ENCODE data around the gene MRI1.
"Not testable (repeated sequence)": the region's sequence is repeated elsewhere in the genome, so short reads cannot be mapped to it uniquely, and the experiment has no call there.

Gene MRI1

GRCh38 chr19:13764101-13764807 lies at the start of gene MRI1:
Gene MRI1, plus strand, starts transcription at chr19:13764522. Its CDS starts 67 bp downstream, at chr19:13764589.
- peak; percentile 49 for DNase-seq (ENCODE audit: low read depth)

GRCh38 chr19:13717194-13717643 lies 47.1 kb upstream of the MRI1 start:
- DNase-seq (ENCODE audit: low read depth) = no peak

GRCh38 chr19:13718733-13719132 lies 45.6 kb upstream of the MRI1 start:
- DNase-seq (ENCODE audit: low read depth) = no peak

GRCh38 chr19:13722146-13722545 lies 42.2 kb upstream of the MRI1 start:
- no peak for DNase-seq (ENCODE audit: low read depth)

- DNase-seq (ENCODE audit: low read depth) = no peak
Observed at GRCh38 chr19:13723206-13723605, 41.1 kb upstream of the MRI1 start.

GRCh38 chr19:13726323-13726722 lies 38.0 kb upstream of the MRI1 start:
- no peak for DNase-seq (ENCODE audit: low read depth)

- no peak for DNase-seq (ENCODE audit: low read depth)
Observed at GRCh38 chr19:13727798-13728197, 36.5 kb upstream of the MRI1 start.

- no peak for DNase-seq (ENCODE audit: low read depth)
Observed at GRCh38 chr19:13729859-13730258, 34.5 kb upstream of the MRI1 start.

- peak; percentile 93 for DNase-seq (ENCODE audit: low read depth)
Observed at GRCh38 chr19:13731147-13731964, 33.0 kb upstream of the MRI1 start.

GRCh38 chr19:13732337-13732736 lies 32.0 kb upstream of the MRI1 start:
- DNase-seq (ENCODE audit: low read depth) = no peak

GRCh38 chr19:13734751-13735150 lies 29.6 kb upstream of the MRI1 start:
- DNase-seq (ENCODE audit: low read depth) = no peak

- no peak for DNase-seq (ENCODE audit: low read depth)
Observed at GRCh38 chr19:13738073-13738472, 26.2 kb upstream of the MRI1 start.

- DNase-seq (ENCODE audit: low read depth) = no peak
Observed at GRCh38 chr19:13741893-13742292, 22.4 kb upstream of the MRI1 start.

GRCh38 chr19:13742756-13743155 lies 21.6 kb upstream of the MRI1 start:
- DNase-seq (ENCODE audit: low read depth) = no peak

- DNase-seq (ENCODE audit: low read depth) = no peak
Observed at GRCh38 chr19:13744174-13744573, 20.1 kb upstream of the MRI1 start.

GRCh38 chr19:13747098-13747453 lies 17.2 kb upstream of the MRI1 start:
- no peak for DNase-seq (ENCODE audit: low read depth)

GRCh38 chr19:13748169-13748828 lies 16.0 kb upstream of the MRI1 start:
- DNase-seq (ENCODE audit: low read depth) = no peak

GRCh38 chr19:13751436-13751835 lies 12.9 kb upstream of the MRI1 start:
- DNase-seq (ENCODE audit: low read depth) = no peak

- DNase-seq (ENCODE audit: low read depth) = not testable (repeated sequence)
Observed at GRCh38 chr19:13753622-13754021, 10.7 kb upstream of the MRI1 start.

- DNase-seq (ENCODE audit: low read depth) = no peak
Observed at GRCh38 chr19:13756210-13756609, 8.1 kb upstream of the MRI1 start.

GRCh38 chr19:13757805-13758772 lies 6.2 kb upstream of the MRI1 start:
- no peak for DNase-seq (ENCODE audit: low read depth)

GRCh38 chr19:13758795-13759194 lies 5.5 kb upstream of the MRI1 start:
- DNase-seq (ENCODE audit: low read depth) = no peak
